ENCODE measurements around the gene TKTL2. TPM values are rescaled to one million over a fixed set of nuclear protein-coding genes. Genes with fewer than 3 reads are reported as not detected.
"Not testable (repeated sequence)": the region's sequence is repeated elsewhere in the genome, so short reads cannot be mapped to it uniquely, and the experiment has no call there.

Gene TKTL2
- total RNA-seq, 2 donors from 2014 or later: 0.10 TPM; not detected in 1

- no peak overlapping the region for H3K27ac Mint-ChIP-seq
- no peaks in the 10 kb centered on the region for H3K4me1 Mint-ChIP-seq
- no peak for ATAC-seq
- H3K9me3 ChIP-seq (ENCODE audit: control insufficient read depth, low read length, poor library complexity, severe bottlenecking): no peaks in the 10 kb centered on the region
- no peaks in the 10 kb centered on the region for H3K36me3 Mint-ChIP-seq (ENCODE audit: low read depth)
- H3K4me3 Mint-ChIP-seq: no peak overlapping the region
- no peak for DNase-seq
- H3K27me3 Mint-ChIP-seq: peaks cover 8% of the 10 kb centered on the region
These were observed 8.6 kb upstream of the TKTL2 start for GRCh38 chr4:163482190-163482589.

DNA sequence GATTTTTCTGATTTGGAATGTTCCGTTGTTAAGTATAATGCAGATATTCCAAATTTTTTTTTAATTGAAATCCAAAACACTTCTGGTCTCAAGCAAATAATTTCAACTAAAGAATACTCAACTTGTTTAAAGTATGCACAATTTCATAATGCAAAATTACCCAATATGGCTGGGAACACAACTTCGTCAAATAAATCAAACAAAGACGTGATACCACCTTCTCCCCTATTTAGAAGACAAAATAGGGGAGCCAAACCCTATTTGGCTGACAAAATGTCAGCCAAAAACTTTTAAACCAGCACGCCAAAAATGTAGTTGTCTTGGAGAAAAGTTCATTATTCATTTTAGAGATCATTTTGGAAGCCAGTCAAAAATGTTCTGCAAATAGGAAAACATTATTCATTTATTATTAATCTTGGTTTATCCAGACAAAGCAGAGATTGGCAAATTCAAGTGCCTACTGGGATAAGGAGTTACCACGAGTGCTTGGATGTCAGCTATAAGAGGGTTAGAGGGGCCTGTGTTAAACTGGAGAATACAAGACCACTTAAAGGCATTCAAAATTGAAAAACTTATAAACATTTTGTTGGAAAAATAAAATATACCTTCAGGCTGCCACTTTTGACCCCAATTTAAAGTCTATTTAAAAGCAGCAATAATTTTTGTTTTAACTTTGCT lies 3.3 kb upstream of the TKTL2 start:
- no peak for ATAC-seq
- Mint-ChIP-seq H3K36me3 (ENCODE audit: low read depth) (no peaks in the 10 kb centered on the region), H3K4me3 (no peak overlapping the region), H3K27ac (no peak overlapping the region), H3K4me1 (no peaks in the 10 kb centered on the region), H3K27me3 (peaks cover 23% of the 10 kb centered on the region)
- no peak for DNase-seq
- H3K9me3 ChIP-seq (ENCODE audit: control insufficient read depth, low read length, poor library complexity, severe bottlenecking): no peaks in the 10 kb centered on the region

- H3K36me3 Mint-ChIP-seq (ENCODE audit: low read depth): no peaks in the 10 kb centered on the region
- no peak overlapping the region for H3K27ac Mint-ChIP-seq
- H3K4me3 Mint-ChIP-seq: no peak overlapping the region
- no peaks in the 10 kb centered on the region for H3K9me3 ChIP-seq (ENCODE audit: control insufficient read depth, low read length, poor library complexity, severe bottlenecking)
- no peaks in the 10 kb centered on the region for H3K4me1 Mint-ChIP-seq
- DNase-seq (no peak), ATAC-seq (no peak)
- H3K27me3 Mint-ChIP-seq: peaks cover 41% of the 10 kb centered on the region
These were observed 473 bp upstream of the TKTL2 start for GRCh38 chr4:163474027-163474426.

DNA sequence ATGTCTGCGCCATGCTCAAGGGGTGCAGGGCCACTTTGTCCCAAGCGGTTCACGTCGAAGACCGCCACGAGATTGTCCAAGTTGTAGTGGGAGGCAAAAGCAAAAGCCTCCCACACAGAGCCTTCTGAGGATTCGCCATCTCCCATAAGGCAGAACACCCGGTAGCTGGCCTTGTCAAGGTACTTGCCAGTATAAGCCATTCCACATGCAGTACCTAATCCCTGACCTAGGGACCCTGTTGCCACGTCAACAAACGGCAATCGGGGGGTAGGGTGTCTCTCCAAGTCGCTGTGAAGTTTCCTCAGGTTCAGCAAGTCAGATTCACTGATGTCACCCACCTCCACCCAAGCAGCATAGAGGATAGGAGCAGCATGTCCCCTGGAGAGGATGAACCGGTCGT lies 424 bp downstream of the TKTL2 start:
- Mint-ChIP-seq H3K4me3 (no peak overlapping the region), H3K36me3 (ENCODE audit: low read depth) (no peaks in the 10 kb centered on the region), H3K27me3 (peaks cover 43% of the 10 kb centered on the region), H3K4me1 (no peaks in the 10 kb centered on the region), H3K27ac (no peak overlapping the region)
- DNase-seq (no peak), ATAC-seq (no peak)
- no peaks in the 10 kb centered on the region for H3K9me3 ChIP-seq (ENCODE audit: control insufficient read depth, low read length, poor library complexity, severe bottlenecking)

DNA sequence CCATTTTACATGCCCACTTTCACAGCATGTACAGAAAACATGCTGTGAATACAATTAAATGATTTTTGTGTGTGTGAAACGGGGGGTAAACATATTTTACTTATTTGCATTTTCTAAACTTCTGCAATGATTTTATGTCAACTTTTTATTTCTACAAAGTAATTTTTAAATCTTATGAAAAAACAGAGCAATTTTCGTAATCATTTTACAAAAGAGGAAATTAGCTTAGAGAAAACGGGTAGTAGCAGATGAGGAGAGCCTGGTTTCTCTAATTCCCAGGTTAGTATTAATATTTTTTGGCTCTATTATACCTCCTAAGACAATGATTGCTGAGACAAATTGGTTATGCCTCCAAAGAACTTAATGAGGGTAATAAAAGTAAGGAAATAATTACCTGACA lies 3.2 kb downstream of the TKTL2 start:
- H3K4me3 Mint-ChIP-seq: no peak overlapping the region
- peaks cover 42% of the 10 kb centered on the region for H3K27me3 Mint-ChIP-seq
- H3K4me1 Mint-ChIP-seq: no peaks in the 10 kb centered on the region
- H3K9me3 ChIP-seq (ENCODE audit: control insufficient read depth, low read length, poor library complexity, severe bottlenecking): no peaks in the 10 kb centered on the region
- DNase-seq (no peak), ATAC-seq (no peak)
- H3K36me3 Mint-ChIP-seq (ENCODE audit: low read depth): no peaks in the 10 kb centered on the region
- H3K27ac Mint-ChIP-seq: no peak overlapping the region

DNA sequence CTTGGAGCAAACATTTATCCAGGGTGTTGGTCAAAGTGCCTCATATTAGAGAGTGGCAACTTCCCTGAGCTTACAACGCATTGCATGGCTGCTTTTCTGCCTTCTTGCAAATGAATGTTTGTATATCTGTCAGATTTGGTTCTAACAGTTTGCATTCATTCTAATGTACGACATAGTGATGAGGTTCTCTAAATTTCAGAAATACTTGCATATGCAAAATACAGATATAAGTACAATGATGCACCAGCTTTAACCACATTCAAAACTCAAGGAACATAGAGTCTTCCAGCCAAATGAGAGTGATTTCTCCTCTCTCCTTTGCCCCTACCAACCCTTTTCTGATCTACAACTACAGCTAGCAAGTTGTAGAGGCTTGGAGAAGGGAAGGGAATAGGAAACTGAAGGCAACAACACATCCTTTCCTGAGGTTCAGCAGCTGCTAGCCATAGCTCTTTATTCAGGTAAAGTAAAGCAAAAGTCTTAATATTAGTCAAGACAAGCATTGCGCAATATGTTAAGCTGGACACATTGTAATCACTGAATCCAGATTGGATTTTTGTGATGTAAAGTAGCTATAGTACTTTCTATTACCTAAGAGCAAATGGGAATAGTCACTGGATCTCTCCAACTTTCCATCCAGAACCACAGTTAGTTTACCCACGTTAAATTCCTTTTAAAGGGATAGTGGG lies 6.3 kb downstream of the TKTL2 start:
- no peak overlapping the region for H3K27ac Mint-ChIP-seq
- no peak for DNase-seq
- H3K27me3 Mint-ChIP-seq: peaks cover 49% of the 10 kb centered on the region
- no peak for ATAC-seq
- H3K36me3 Mint-ChIP-seq (ENCODE audit: low read depth): no peaks in the 10 kb centered on the region
- no peaks in the 10 kb centered on the region for H3K4me1 Mint-ChIP-seq
- H3K9me3 ChIP-seq (ENCODE audit: control insufficient read depth, low read length, poor library complexity, severe bottlenecking): no peaks in the 10 kb centered on the region
- H3K4me3 Mint-ChIP-seq: no peak overlapping the region

DNA sequence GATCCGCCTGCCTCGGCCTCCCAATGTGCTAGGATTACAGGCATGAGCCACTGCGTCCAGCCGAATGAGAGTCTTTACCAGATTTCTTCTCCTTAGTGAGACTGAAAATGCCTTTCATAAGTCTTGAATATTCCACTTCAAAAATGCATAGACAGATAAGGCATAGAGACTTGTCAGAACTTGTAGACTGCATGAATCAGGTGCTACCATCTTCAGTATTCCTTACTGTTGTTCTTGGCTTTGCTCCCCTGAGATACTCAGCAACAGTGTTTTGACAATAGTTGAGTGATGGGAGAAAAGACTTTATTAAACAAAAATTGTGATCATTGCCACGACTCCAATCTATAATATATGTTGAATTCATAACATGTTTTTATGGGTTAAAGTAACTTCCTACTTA lies 11.0 kb downstream of the TKTL2 start:
- Mint-ChIP-seq H3K27me3 (peaks cover 36% of the 10 kb centered on the region), H3K36me3 (ENCODE audit: low read depth) (no peaks in the 10 kb centered on the region)

GRCh38 chr4:163448540-163449203 lies 24.9 kb downstream of the TKTL2 start:
- Mint-ChIP-seq H3K27ac (no peak overlapping the region), H3K36me3 (ENCODE audit: low read depth) (peaks cover 2% of the 10 kb centered on the region), H3K27me3 (peaks cover 11% of the 10 kb centered on the region), H3K4me1 (no peaks in the 10 kb centered on the region), H3K4me3 (no peak overlapping the region)
- no peaks in the 10 kb centered on the region for H3K9me3 ChIP-seq (ENCODE audit: control insufficient read depth, low read length, poor library complexity, severe bottlenecking)
- ATAC-seq: no peak
- DNase-seq: no peak

More for the DNA sequence above, 11.0 kb downstream of the TKTL2 start:
- H3K4me3 Mint-ChIP-seq: no peak overlapping the region
- no peaks in the 10 kb centered on the region for H3K9me3 ChIP-seq (ENCODE audit: control insufficient read depth, low read length, poor library complexity, severe bottlenecking)
- H3K27ac Mint-ChIP-seq: no peak overlapping the region
- DNase-seq (no peak), ATAC-seq (no peak)
- no peaks in the 10 kb centered on the region for H3K4me1 Mint-ChIP-seq

- peaks cover 2% of the 10 kb centered on the region for H3K36me3 Mint-ChIP-seq (ENCODE audit: low read depth)
- DNase-seq: no peak
These were observed 26.1 kb downstream of the TKTL2 start for GRCh38 chr4:163447481-163447880.

GRCh38 chr4:163447023-163447422 lies 26.5 kb downstream of the TKTL2 start:
- not testable (repeated sequence) for H3K36me3 Mint-ChIP-seq (ENCODE audit: low read depth); H3K27ac Mint-ChIP-seq

More at GRCh38 chr4:163447481-163447880, 26.1 kb downstream of the TKTL2 start:
- Mint-ChIP-seq H3K27me3 (peaks cover 19% of the 10 kb centered on the region), H3K4me3 (no peak overlapping the region), H3K4me1 (no peaks in the 10 kb centered on the region), H3K27ac (no peak overlapping the region)
- no peak for ATAC-seq
- H3K9me3 ChIP-seq (ENCODE audit: control insufficient read depth, low read length, poor library complexity, severe bottlenecking): no peaks in the 10 kb centered on the region

DNA sequence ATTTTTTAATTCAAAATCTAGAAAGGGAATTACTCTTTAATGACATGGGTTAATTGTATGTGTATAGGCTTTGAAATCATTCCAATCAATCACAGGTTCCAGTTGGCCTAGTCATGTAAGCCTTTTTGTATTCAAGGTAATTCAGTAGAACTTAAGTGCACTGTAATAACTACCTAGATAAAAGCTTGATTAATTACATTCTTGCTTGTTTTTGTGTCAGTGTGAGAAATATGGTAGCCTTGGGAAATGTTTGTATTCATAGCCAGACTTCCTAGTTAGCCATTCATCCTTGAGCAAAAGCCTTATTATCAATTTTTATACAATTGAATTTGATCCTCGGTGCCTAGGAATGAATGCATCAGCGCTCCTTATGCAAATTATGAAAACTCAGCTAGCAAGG lies 33.5 kb downstream of the TKTL2 start:
- ATAC-seq (no peak), DNase-seq (no peak)
- no peaks in the 10 kb centered on the region for H3K9me3 ChIP-seq (ENCODE audit: control insufficient read depth, low read length, poor library complexity, severe bottlenecking)
- H3K27ac Mint-ChIP-seq: no peak overlapping the region
- no peak overlapping the region for H3K4me3 Mint-ChIP-seq
- H3K4me1 Mint-ChIP-seq: no peaks in the 10 kb centered on the region
- H3K27me3 Mint-ChIP-seq: peaks cover 17% of the 10 kb centered on the region
- no peaks in the 10 kb centered on the region for H3K36me3 Mint-ChIP-seq (ENCODE audit: low read depth)

More at GRCh38 chr4:163447023-163447422, 26.5 kb downstream of the TKTL2 start:
- not testable (repeated sequence) for DNase-seq; H3K9me3 ChIP-seq (ENCODE audit: control insufficient read depth, low read length, poor library complexity, severe bottlenecking); H3K4me1 Mint-ChIP-seq; ATAC-seq; H3K4me3 Mint-ChIP-seq
- H3K27me3 Mint-ChIP-seq: peaks cover 23% of the 10 kb centered on the region
